Measurements from ENCODE around the gene TPM1. TPM values are rescaled to one million over a fixed set of nuclear protein-coding genes. Genes with fewer than 3 reads are reported as not detected.
A peak's percentile ranks its signal among the peaks of the same experiment; 100 is the strongest.

The TPM1 gene
- total RNA-seq, 2 donors from 2014 or later = 927 to 1,440 TPM

DNA sequence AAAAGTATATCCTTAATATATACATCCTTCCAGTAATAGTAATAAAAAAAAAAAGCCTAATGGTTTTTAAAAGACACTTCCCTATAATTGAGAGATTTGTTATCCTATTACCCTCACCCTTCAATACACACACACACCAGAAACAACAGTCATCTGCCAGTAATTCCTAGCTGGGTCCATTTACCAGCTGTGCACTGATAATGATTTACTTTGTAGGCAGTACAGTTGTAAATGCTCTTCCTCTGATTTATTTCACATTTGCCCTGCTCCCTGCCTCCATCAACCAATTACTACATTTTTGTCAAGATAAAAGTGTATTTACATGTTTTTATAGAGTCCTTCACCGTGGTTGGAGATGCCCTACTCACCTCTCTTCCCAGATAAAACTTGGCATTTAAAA is 12.4 kb downstream of the TPM1 start:
- Histone ChIP-seq H3K27ac (peak overlapping the region; percentile 42 to 45), H3K36me3 (peaks cover 42% of the 10 kb centered on the region), H3K27me3 (replicated peaks; ENCODE audit: insufficient read depth) (no peaks in the 10 kb centered on the region), H3K4me3 (no peak overlapping the region), H3K4me1 (ENCODE audit: control insufficient read depth in 1 of 2, low read depth in 2 of 2) (peaks cover 47 to 81% of the 10 kb centered on the region in 2 donors), H3K9me3 (no peaks in the 10 kb centered on the region)
- no peak for DNase-seq (ENCODE audit: low spot score)
- TF ChIP-seq, protein P1, sequence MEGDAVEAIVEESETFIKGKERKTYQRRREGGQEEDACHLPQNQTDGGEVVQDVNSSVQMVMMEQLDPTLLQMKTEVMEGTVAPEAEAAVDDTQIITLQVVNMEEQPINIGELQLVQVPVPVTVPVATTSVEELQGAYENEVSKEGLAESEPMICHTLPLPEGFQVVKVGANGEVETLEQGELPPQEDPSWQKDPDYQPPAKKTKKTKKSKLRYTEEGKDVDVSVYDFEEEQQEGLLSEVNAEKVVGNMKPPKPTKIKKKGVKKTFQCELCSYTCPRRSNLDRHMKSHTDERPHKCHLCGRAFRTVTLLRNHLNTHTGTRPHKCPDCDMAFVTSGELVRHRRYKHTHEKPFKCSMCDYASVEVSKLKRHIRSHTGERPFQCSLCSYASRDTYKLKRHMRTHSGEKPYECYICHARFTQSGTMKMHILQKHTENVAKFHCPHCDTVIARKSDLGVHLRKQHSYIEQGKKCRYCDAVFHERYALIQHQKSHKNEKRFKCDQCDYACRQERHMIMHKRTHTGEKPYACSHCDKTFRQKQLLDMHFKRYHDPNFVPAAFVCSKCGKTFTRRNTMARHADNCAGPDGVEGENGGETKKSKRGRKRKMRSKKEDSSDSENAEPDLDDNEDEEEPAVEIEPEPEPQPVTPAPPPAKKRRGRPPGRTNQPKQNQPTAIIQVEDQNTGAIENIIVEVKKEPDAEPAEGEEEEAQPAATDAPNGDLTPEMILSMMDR (IDR thresholded peaks at IDR 0.05) = no peak
- ATAC-seq (ENCODE audit: insufficient number of reproducible peaks, low FRiP score, low read depth) = no peak

DNA sequence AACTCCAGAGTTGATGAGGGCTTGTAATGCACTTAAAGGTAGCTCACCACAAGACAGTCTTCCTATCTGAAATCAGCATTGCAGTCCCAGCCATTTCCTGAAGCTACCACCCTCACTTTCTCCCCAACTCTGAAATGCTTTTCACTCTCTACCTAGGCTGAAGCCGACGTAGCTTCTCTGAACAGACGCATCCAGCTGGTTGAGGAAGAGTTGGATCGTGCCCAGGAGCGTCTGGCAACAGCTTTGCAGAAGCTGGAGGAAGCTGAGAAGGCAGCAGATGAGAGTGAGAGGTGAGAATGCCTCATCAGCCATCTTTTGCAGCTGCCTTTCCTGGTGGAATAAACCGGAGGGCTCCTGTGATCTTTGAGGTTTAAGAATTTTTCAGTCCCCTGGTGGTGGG is 14.3 kb downstream of the TPM1 start:
- peaks cover 33 to 62% of the 10 kb centered on the region in 2 donors for H3K4me1 ChIP-seq (ENCODE audit: control insufficient read depth in 1 of 2, low read depth in 2 of 2)
- no peak for DNase-seq (ENCODE audit: low spot score)
- no peaks in the 10 kb centered on the region for H3K27me3 ChIP-seq (replicated peaks; ENCODE audit: insufficient read depth)
- ATAC-seq (ENCODE audit: insufficient number of reproducible peaks, low FRiP score, low read depth) = no peak
- TF ChIP-seq, protein P1 (IDR thresholded peaks at IDR 0.05) = no peak
- H3K4me3 ChIP-seq = no peak overlapping the region
- peak overlapping the region in 1 of 2 donors; percentile 50 for H3K27ac ChIP-seq
- peaks cover 60% of the 10 kb centered on the region for H3K36me3 ChIP-seq
- H3K9me3 ChIP-seq = no peaks in the 10 kb centered on the region

DNA sequence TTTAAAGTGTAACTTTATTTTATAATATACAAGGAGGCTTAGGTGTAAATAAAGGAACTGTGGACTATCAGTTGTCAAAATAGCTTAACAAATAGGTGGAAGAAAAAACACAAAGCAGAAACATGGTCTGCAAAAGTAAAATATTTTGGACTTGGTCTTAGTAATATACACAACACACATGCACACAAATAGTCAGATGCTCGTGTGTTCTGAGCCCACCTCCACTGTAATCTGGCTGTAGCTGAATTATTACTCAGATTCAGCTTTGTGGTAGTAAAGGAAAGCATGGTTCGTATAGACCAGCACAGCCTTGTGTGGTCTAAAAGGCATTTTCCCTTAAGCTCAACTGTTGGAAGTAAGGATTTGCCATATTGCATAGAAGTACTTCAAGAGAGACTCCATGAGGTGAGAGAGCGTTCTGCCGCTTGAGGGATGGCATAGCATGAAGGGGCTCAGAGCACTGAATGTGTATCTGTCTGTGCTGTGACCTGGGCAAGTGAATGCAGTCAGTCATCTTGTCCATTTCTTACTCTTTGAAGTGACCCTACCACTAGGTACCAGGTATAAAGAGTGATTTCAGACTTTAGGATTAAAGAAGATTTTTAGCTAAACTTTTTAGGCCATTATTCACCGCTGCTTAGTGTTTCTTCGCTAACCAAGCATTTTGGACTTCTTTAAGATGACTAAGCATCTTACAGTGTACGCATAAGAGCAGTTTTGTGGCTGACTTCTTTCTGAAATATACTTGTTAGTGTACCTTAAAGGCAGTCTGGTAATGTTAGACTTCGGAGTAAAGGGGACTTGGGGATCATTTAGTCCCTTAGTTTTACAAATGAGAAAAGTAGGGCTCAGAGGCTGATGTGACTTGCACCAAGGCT is 15.2 kb downstream of the TPM1 start:
- Histone ChIP-seq H3K27ac (no peak overlapping the region), H3K4me1 (ENCODE audit: control insufficient read depth in 1 of 2, low read depth in 2 of 2) (peaks cover 25 to 54% of the 10 kb centered on the region in 2 donors), H3K27me3 (replicated peaks; ENCODE audit: insufficient read depth) (no peaks in the 10 kb centered on the region), H3K4me3 (no peak overlapping the region), H3K9me3 (no peaks in the 10 kb centered on the region), H3K36me3 (peaks cover 69% of the 10 kb centered on the region)
- TF ChIP-seq, protein P1 (IDR thresholded peaks at IDR 0.05) = no peak
- no peak for ATAC-seq (ENCODE audit: insufficient number of reproducible peaks, low FRiP score, low read depth)
- no peak for DNase-seq (ENCODE audit: low spot score)

DNA sequence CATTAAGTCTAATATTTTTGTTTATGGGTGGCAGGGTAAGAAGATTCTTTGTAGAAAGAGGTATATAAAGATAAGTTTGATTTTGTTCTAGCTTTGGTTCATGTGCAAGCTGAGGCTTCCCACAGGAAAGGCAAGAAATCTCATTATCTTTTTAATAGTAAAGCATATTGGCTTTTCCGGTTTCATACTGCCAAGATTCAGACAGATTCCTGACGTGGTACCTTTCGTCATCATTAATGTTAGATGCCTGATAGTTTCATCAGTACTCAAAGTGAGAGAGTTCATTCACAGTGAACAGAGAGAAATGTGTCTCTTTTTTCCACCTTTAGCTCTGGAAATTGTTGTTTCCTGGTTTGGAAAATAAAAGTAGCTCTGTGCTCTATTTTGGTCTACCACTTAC is 16.5 kb downstream of the TPM1 start:
- H3K4me1 ChIP-seq (ENCODE audit: control insufficient read depth in 1 of 2, low read depth in 2 of 2) = peaks cover 14 to 40% of the 10 kb centered on the region in 2 donors

DNA sequence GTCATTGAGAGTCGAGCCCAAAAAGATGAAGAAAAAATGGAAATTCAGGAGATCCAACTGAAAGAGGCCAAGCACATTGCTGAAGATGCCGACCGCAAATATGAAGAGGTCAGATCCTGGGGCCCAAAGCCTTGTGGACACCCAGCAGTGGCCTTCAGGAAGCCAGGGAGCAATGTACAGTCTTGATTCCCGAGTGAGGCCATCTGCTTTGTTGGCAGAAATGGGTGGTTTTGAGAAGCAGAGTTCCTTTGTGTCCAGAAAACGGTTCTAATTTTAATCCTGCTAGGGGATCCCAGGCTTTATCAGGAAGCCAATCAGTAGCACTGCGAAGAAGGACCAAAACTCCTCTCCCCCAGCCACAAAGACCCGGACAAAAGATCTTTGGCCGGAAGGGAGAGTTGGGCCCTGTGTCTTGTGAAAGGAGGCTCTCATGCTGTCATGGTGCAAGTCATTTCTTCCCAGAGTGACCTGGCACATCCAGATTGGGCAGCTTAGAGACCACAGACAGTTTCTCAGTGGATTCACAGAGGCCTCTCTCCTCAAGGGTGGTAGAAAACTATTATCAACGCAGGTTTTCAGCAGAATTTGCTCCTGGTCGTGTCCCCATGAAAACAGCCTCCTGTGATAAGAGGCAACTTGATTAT is 17.1 kb downstream of the TPM1 start:
- Histone ChIP-seq H3K4me1 (ENCODE audit: control insufficient read depth in 1 of 2, low read depth in 2 of 2) (peaks cover 8 to 34% of the 10 kb centered on the region in 2 donors), H3K27me3 (replicated peaks; ENCODE audit: insufficient read depth) (no peaks in the 10 kb centered on the region), H3K4me3 (no peak overlapping the region), H3K27ac (peak overlapping the region in 1 of 2 donors; percentile 26), H3K9me3 (no peaks in the 10 kb centered on the region), H3K36me3 (peaks cover 85% of the 10 kb centered on the region)
- no peak for ATAC-seq (ENCODE audit: insufficient number of reproducible peaks, low FRiP score, low read depth)
- TF ChIP-seq, protein P1 (IDR thresholded peaks at IDR 0.05) = no peak
- DNase-seq (ENCODE audit: low spot score) = no peak

More for the DNA sequence above, 16.5 kb downstream of the TPM1 start:
- no peaks in the 10 kb centered on the region for H3K27me3 ChIP-seq (replicated peaks; ENCODE audit: insufficient read depth)
- TF ChIP-seq, protein P1 (IDR thresholded peaks at IDR 0.05) = no peak
- H3K9me3 ChIP-seq = no peaks in the 10 kb centered on the region
- no peak for ATAC-seq (ENCODE audit: insufficient number of reproducible peaks, low FRiP score, low read depth)
- DNase-seq (ENCODE audit: low spot score) = no peak
- H3K27ac ChIP-seq = peak overlapping the region in 1 of 2 donors; percentile 26
- H3K4me3 ChIP-seq = no peak overlapping the region
- peaks cover 80% of the 10 kb centered on the region for H3K36me3 ChIP-seq

All from thoracic aorta (tissue), 2 donors.